Adipocyte (in vitro differentiated cells): ENCODE measurements around the gene CCN5.

ENCODE experiments used
- DNase-seq: peaks from one replicate; pipeline ENCODE4 v3.0.0-alpha.2; 2015; ENCODE audit warnings: low read depth
- H3K27me3 ChIP-seq: replicated peaks from 2 replicates; pipeline ENCODE4 v1.7.0; 2013; ENCODE audit warnings: mild to moderate bottlenecking, low read length, moderate library complexity; ENCODE audit not compliant: control insufficient read depth, insufficient read depth
- H3K36me3 ChIP-seq: 2 replicates; pipeline ENCODE4 v1.7.0; 2013; ENCODE audit warnings: low read length, mild to moderate bottlenecking, moderate library complexity; ENCODE audit not compliant: control insufficient read depth, insufficient read depth, severe bottlenecking
- H3K4me1 ChIP-seq: 2 replicates; pipeline ENCODE4 v1.7.0; 2013; ENCODE audit warnings: mild to moderate bottlenecking, low read length, moderate library complexity; ENCODE audit not compliant: control insufficient read depth, insufficient read depth
- H3K4me3 ChIP-seq: 2 replicates; pipeline ENCODE4 v1.7.0; 2013; ENCODE audit warnings: mild to moderate bottlenecking, low read length, moderate library complexity
- H3K9ac ChIP-seq: 2 replicates; pipeline ENCODE4 v1.7.0; 2013; ENCODE audit warnings: mild to moderate bottlenecking, low read length, moderate library complexity
- H3K9me3 ChIP-seq: 2 replicates; pipeline ENCODE4 v1.7.0; 2013; ENCODE audit warnings: mild to moderate bottlenecking, low read length, moderate library complexity; ENCODE audit not compliant: control insufficient read depth

CCN5 gene

DNA sequence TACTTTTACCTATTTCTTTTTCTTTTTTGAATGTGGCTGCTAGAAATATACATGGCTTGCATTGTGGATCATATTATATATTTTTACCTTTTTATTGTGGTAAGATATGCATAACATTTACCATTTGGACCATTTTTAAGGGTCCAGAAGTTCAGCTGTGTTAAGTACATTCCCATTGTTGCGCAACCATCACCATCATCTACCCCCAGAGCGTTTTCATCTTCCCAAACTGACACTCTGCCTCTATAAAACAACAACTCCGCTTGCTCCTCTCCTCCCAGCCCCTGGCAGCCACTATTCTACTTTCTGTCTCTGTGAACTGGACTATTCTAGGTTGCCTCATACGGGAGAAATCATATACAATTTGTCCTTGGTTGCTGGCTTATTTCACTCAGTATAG lies 28.2 kb upstream of the CCN5 start:
- Histone ChIP-seq H3K27me3 (no peaks in the 10 kb centered on the region), H3K9ac (no peak overlapping the region), H3K4me1 (peaks cover 25% of the 10 kb centered on the region), H3K9me3 (no peaks in the 10 kb centered on the region), H3K4me3 (no peak overlapping the region), H3K36me3 (no peaks in the 10 kb centered on the region)
- DNase-seq, result no peak

- H3K4me1 ChIP-seq, result peaks cover 37% of the 10 kb centered on the region
- DNase-seq, result no peak
- H3K4me3 ChIP-seq, result no peak overlapping the region
- no peaks in the 10 kb centered on the region for H3K9me3 ChIP-seq
- no peak overlapping the region for H3K9ac ChIP-seq
- H3K27me3 ChIP-seq, result no peaks in the 10 kb centered on the region
- H3K36me3 ChIP-seq, result no peaks in the 10 kb centered on the region
Measured at GRCh38 chr20:44688053-44688625, 27.0 kb upstream of the CCN5 start.

GRCh38 chr20:44689809-44690208 lies 25.4 kb upstream of the CCN5 start:
- Histone ChIP-seq H3K9me3 (no peaks in the 10 kb centered on the region), H3K36me3 (no peaks in the 10 kb centered on the region), H3K4me3 (no peak overlapping the region), H3K27me3 (no peaks in the 10 kb centered on the region), H3K4me1 (peaks cover 47% of the 10 kb centered on the region), H3K9ac (no peak overlapping the region)
- DNase-seq, result no peak

- DNase-seq, result no peak
- Histone ChIP-seq H3K9ac (peak overlapping the region; percentile 67), H3K36me3 (no peaks in the 10 kb centered on the region), H3K27me3 (no peaks in the 10 kb centered on the region), H3K9me3 (no peaks in the 10 kb centered on the region), H3K4me1 (peaks cover 51% of the 10 kb centered on the region), H3K4me3 (no peak overlapping the region)
Measured at GRCh38 chr20:44690781-44691423, 24.3 kb upstream of the CCN5 start.

- Histone ChIP-seq H3K4me3 (no peak overlapping the region), H3K4me1 (peaks cover 57% of the 10 kb centered on the region), H3K9me3 (no peaks in the 10 kb centered on the region), H3K9ac (peak overlapping the region; percentile 81), H3K27me3 (no peaks in the 10 kb centered on the region), H3K36me3 (no peaks in the 10 kb centered on the region)
- no peak for DNase-seq
Measured at GRCh38 chr20:44691424-44692423, 23.4 kb upstream of the CCN5 start.

DNA sequence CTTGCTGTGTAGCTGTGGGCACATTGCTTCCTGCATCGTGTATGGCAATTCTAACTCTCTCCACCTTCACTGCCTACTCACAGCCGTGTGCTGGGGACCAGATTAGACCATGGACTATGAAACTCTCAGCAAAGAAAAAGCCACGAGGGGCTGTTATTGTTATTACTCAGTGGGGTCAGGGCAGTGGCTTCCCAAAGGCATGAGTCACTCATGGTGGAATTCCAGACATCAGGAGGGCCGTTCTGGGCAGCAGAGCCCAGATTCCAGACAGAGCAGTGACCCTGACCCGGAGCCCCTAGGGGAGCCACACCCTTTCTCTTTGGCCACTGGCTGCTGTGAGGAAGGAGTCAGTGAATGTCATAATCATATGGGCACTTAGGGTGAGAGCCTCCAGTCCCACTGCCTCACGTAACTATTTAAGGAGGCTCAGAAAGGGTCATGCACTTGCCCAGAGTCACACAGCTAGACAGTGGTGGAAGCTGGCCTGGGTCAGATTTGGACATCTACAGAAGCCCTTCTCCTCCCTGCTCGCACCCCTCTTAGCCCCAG lies 22.2 kb upstream of the CCN5 start:
- H3K27me3 ChIP-seq, result no peaks in the 10 kb centered on the region
- peak overlapping the region; percentile 19 for H3K4me3 ChIP-seq
- DNase-seq, result peak; percentile 98
- no peaks in the 10 kb centered on the region for H3K9me3 ChIP-seq
- H3K36me3 ChIP-seq, result no peaks in the 10 kb centered on the region
- peak overlapping the region; percentile 81 for H3K9ac ChIP-seq
- H3K4me1 ChIP-seq, result peaks cover 57% of the 10 kb centered on the region

DNA sequence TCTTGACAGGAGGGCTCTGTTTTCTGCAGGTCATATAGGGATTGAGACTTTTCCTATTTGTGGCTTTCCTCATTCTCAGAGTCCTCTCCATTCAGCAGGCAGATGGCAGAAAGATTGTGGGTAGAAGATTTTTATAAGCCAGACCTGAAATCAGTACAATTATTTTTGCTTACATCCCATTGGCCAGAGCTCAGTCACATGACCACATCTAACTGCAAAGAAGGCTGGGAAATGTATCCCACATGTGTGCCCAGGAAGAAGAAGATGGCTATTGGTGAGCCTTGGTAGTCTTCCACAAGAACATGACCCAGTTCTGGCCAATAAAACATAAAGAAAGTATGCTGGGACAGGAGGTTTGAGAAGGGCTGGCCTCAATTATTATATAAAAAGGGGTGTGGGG lies 21.5 kb upstream of the CCN5 start:
- H3K27me3 ChIP-seq, result no peaks in the 10 kb centered on the region
- peak overlapping the region; percentile 50 for H3K9ac ChIP-seq
- no peak for DNase-seq
- peaks cover 57% of the 10 kb centered on the region for H3K4me1 ChIP-seq
- no peaks in the 10 kb centered on the region for H3K9me3 ChIP-seq
- no peaks in the 10 kb centered on the region for H3K36me3 ChIP-seq
- H3K4me3 ChIP-seq, result peak overlapping the region; percentile 3

DNA sequence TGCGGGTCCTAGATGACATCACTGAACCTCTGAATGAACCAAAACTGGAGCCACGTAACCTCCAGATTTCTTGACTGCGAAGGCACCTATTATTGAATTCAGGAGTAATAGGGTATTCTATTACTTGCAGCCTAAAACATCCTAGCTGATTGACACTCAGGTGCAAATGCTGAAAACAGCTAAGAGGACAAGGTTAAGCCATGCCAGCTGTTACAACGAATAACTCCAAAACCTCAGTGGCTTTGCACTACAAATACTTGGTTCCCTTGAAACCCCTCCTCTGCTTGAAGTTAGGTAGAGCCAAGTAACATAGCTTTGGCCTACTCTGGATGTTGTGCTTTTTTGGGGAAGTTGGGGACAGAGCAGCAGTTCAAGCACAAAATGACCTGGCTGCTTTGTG lies 21.0 kb upstream of the CCN5 start:
- Histone ChIP-seq H3K4me3 (no peak overlapping the region), H3K4me1 (peaks cover 57% of the 10 kb centered on the region), H3K27me3 (no peaks in the 10 kb centered on the region), H3K36me3 (no peaks in the 10 kb centered on the region), H3K9me3 (no peaks in the 10 kb centered on the region), H3K9ac (peak overlapping the region; percentile 72)
- no peak for DNase-seq

GRCh38 chr20:44695295-44695673 lies 19.9 kb upstream of the CCN5 start:
- peaks cover 57% of the 10 kb centered on the region for H3K4me1 ChIP-seq
- peak overlapping the region; percentile 8 for H3K4me3 ChIP-seq
- H3K27me3 ChIP-seq, result no peaks in the 10 kb centered on the region
- no peaks in the 10 kb centered on the region for H3K36me3 ChIP-seq
- H3K9me3 ChIP-seq, result no peaks in the 10 kb centered on the region
- DNase-seq, result no peak
- peak overlapping the region; percentile 72 for H3K9ac ChIP-seq

GRCh38 chr20:44695674-44696300 lies 19.4 kb upstream of the CCN5 start:
- DNase-seq, result peak; percentile 64
- Histone ChIP-seq H3K9me3 (no peaks in the 10 kb centered on the region), H3K4me1 (peaks cover 55% of the 10 kb centered on the region), H3K9ac (peak overlapping the region; percentile 72), H3K36me3 (no peaks in the 10 kb centered on the region), H3K4me3 (peak overlapping the region; percentile 31), H3K27me3 (no peaks in the 10 kb centered on the region)

- Histone ChIP-seq H3K4me1 (peaks cover 55% of the 10 kb centered on the region), H3K9me3 (no peaks in the 10 kb centered on the region), H3K27me3 (no peaks in the 10 kb centered on the region), H3K9ac (peak overlapping the region; percentile 72), H3K36me3 (no peaks in the 10 kb centered on the region), H3K4me3 (peak overlapping the region; percentile 31)
- DNase-seq, result no peak
Measured at GRCh38 chr20:44696315-44696714, 18.9 kb upstream of the CCN5 start.
